Activated B cell treated with CpG ODN at 0.5 μM for 24 hours (primary cell): ENCODE measurements around the gene LUC7L3. TPM values are rescaled to one million over a fixed set of nuclear protein-coding genes. Genes with fewer than 3 reads are reported as not detected.
"Not testable (repeated sequence)": the region's sequence is repeated elsewhere in the genome, so short reads cannot be mapped to it uniquely, and the experiment has no call there.

Experiments
- ATAC-seq: fragments of 200-7000 bp; cut with Tn5 transposase; one replicate; pipeline ENCODE4 v1.10.0; 2021; ENCODE audit warnings: low read depth, mild to moderate bottlenecking, moderate library complexity
- CTCF ChIA-PET: fragments of 350-600 bp; sonication (Branson Sonifier 250); formaldehyde crosslinking; loops from one replicate; lab custom pipeline; 2021; ENCODE audit warnings: antibody characterized with exemption; lab: Charles Lee
- POLR2A ChIA-PET: fragments of 350-600 bp; sonication (Branson Sonifier 250); formaldehyde crosslinking; loops from one replicate; lab custom pipeline; 2021; ENCODE audit warnings: antibody characterized with exemption; lab: Charles Lee
- DNase-seq: peaks from one replicate; pipeline ENCODE4 v3.0.0; 2022
- H3K27ac Mint-ChIP-seq: one replicate; pipeline ENCODE4 v1.8.0; 2020; ENCODE audit warnings: mixed read lengths
- H3K27me3 Mint-ChIP-seq: one replicate; pipeline ENCODE4 v1.8.0; 2021; ENCODE audit warnings: mixed read lengths
- H3K36me3 Mint-ChIP-seq: one replicate; pipeline ENCODE4 v1.8.0; 2021; ENCODE audit warnings: low read depth, mixed read lengths
- H3K4me1 Mint-ChIP-seq: one replicate; pipeline ENCODE4 v1.8.0; 2021; ENCODE audit warnings: mixed read lengths
- H3K4me3 Mint-ChIP-seq: one replicate; pipeline ENCODE4 v1.8.0; 2020; ENCODE audit warnings: mild to moderate bottlenecking, mixed read lengths
- H3K9me3 Mint-ChIP-seq: one replicate; pipeline ENCODE4 v1.8.0; 2020; ENCODE audit warnings: mixed read lengths
- intact Hi-C: fragments of 100-400 bp; cut with micrococcal nuclease; formaldehyde crosslinking; loops from one replicate; pipeline ENCODE4 v1.15.1; 2024
- total RNA-seq: library from RNA; stranded (reverse); gene quantifications from 2 replicates; pipeline ENCODE4 v1.2.3, GENCODE V29; 2022
- TF ChIP-seq, protein P1 (sequence below): fragments of 200-600 bp; IDR thresholded peaks from one replicate; pipeline ENCODE4 v1.8.0; 2022; ENCODE audit warnings: antibody characterized with exemption, mild to moderate bottlenecking

The LUC7L3 gene
- total RNA-seq, 1 donor from 2014 or later, result 158 TPM

DNA sequence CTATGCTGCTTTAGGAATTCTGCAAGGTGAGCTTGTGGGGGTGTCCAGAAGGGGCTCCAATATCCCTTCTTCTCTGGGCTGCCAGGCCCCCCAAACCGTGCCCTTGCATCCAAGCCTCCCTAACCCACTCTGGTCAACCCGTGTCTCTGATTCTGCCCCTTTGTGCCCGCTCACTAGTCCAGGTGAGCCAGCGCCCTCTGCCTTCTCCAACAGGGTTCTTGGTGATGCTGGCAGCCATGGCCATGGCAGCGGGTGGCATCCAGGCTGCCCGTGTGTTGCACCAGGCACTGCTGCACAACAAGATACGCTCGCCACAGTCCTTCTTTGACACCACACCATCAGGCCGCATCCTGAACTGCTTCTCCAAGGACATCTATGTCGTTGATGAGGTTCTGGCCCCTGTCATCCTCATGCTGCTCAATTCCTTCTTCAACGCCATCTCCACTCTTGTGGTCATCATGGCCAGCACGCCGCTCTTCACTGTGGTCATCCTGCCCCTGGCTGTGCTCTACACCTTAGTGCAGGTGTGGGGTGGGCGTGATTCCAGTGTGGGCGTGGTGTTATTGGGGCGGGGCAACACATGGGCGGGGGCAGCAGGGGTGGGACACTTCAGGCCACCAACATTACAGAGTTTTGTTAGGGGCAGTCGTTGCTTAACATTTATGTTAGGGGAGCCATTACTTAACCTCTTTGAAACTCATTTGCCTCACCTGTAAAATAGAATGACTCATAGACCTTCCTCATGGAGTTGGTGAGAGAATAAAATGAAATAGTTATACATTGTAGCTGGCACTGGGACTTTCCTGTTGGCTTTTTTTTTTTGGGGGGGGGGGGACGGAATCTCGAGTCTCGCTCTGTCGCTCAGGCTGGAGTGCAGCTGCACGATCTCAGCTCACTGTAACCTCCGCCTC lies 43.1 kb upstream of the LUC7L3 start:
- DNase-seq (no peak), ATAC-seq (no peak)
- no peak overlapping the region for H3K27ac Mint-ChIP-seq
- TF ChIP-seq, protein P1, sequence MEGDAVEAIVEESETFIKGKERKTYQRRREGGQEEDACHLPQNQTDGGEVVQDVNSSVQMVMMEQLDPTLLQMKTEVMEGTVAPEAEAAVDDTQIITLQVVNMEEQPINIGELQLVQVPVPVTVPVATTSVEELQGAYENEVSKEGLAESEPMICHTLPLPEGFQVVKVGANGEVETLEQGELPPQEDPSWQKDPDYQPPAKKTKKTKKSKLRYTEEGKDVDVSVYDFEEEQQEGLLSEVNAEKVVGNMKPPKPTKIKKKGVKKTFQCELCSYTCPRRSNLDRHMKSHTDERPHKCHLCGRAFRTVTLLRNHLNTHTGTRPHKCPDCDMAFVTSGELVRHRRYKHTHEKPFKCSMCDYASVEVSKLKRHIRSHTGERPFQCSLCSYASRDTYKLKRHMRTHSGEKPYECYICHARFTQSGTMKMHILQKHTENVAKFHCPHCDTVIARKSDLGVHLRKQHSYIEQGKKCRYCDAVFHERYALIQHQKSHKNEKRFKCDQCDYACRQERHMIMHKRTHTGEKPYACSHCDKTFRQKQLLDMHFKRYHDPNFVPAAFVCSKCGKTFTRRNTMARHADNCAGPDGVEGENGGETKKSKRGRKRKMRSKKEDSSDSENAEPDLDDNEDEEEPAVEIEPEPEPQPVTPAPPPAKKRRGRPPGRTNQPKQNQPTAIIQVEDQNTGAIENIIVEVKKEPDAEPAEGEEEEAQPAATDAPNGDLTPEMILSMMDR, result no peak
- peaks cover 28% of the 10 kb centered on the region for H3K27me3 Mint-ChIP-seq
- no peaks in the 10 kb centered on the region for H3K9me3 Mint-ChIP-seq
- CTCF ChIA-PET, result no interaction called here
- no peaks in the 10 kb centered on the region for H3K4me1 Mint-ChIP-seq
- intact Hi-C loops, result no loop called here
- H3K4me3 Mint-ChIP-seq, result no peak overlapping the region
- no peaks in the 10 kb centered on the region for H3K36me3 Mint-ChIP-seq
- POLR2A ChIA-PET, result interaction anchor here (0.6 kb wide), 1 partner anchor 462 kb away, joined by 3 read pairs; no protein-coding TSS in a partner anchor

DNA sequence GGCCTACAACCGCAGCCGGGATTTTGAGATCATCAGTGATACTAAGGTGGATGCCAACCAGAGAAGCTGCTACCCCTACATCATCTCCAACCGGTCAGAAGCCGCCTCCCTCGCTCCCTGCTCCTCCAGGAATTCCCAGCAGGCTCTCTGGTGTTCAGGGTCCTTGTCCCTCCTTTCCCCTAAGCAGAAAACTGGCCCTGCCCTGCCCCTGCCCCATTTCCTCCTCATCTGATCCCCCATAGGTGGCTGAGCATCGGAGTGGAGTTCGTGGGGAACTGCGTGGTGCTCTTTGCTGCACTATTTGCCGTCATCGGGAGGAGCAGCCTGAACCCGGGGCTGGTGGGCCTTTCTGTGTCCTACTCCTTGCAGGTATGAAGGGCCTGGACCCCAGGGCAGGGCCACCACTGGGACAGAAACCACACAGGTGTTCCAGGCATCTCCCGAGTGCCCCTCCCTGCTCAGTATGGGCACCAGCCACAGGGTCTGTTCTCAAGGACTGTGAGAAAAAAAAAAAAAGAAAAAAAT lies 41.5 kb upstream of the LUC7L3 start:
- Mint-ChIP-seq H3K4me3 (no peak overlapping the region), H3K27me3 (peaks cover 41% of the 10 kb centered on the region), H3K4me1 (no peaks in the 10 kb centered on the region), H3K27ac (no peak overlapping the region), H3K9me3 (no peaks in the 10 kb centered on the region), H3K36me3 (no peaks in the 10 kb centered on the region)
- ChIA-PET POLR2A (no interaction called here), CTCF (no interaction called here)
- ATAC-seq (no peak), DNase-seq (no peak)
- TF ChIP-seq, protein P1, result no peak
- intact Hi-C loops, result no loop called here

DNA sequence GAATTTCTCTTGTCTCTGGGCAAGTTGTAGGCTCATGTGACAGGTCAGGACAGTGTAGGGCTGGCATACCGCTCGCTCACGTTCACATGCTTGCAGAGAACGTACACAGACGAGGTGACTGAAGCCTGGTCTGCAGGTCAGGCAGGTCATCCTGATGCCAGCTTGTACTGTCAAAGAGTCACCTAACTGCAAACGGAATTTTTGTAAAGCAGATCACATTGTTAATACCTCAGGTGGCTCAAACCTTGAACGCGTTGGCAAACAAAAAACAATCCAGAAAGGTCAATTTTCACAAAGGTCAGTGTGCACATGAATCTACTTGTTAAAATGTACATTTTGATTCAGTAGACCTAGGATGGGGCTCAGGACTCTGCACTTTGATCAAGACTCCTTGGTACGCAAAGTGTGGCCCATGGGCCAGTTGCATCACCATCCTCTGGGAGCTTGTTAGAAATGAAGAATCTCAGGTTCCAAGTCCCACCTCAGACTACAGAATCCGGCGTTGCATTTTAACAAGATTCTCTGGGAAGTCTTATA lies 40.3 kb upstream of the LUC7L3 start:
- intact Hi-C loops, result no loop called here
- Mint-ChIP-seq H3K9me3 (no peaks in the 10 kb centered on the region), H3K27ac (no peak overlapping the region), H3K27me3 (peaks cover 41% of the 10 kb centered on the region), H3K4me1 (no peaks in the 10 kb centered on the region), H3K36me3 (no peaks in the 10 kb centered on the region), H3K4me3 (no peak overlapping the region)
- DNase-seq (no peak), ATAC-seq (no peak)
- CTCF ChIA-PET, result no interaction called here
- POLR2A ChIA-PET, result no interaction called here
- TF ChIP-seq, protein P1, result no peak

DNA sequence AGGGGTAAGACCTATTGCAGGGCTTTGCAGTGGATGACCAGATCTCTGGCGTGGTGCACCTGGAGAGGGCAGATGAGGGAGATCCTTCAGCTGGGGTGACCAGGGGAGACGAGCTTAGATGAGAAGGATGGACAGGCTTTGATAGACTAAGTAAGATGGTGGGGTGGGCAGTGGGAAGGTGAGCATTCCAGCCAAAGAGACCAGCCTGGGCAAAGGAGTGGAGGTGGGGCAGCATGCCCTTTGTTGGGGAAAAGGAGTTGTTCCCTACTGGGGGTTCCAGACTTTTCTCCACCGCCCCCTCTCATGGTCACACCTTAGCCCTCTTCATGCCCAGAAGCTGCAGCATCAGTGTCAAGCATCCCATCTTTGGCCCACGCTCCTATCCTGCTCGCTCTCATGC lies 39.3 kb upstream of the LUC7L3 start:
- ChIA-PET CTCF (no interaction called here), POLR2A (no interaction called here)
- TF ChIP-seq, protein P1, result no peak
- no peak for ATAC-seq
- Mint-ChIP-seq H3K9me3 (no peaks in the 10 kb centered on the region), H3K27me3 (peaks cover 38% of the 10 kb centered on the region), H3K4me3 (no peak overlapping the region), H3K36me3 (no peaks in the 10 kb centered on the region), H3K27ac (no peak overlapping the region), H3K4me1 (no peaks in the 10 kb centered on the region)
- no peak for DNase-seq
- intact Hi-C loops, result no loop called here

DNA sequence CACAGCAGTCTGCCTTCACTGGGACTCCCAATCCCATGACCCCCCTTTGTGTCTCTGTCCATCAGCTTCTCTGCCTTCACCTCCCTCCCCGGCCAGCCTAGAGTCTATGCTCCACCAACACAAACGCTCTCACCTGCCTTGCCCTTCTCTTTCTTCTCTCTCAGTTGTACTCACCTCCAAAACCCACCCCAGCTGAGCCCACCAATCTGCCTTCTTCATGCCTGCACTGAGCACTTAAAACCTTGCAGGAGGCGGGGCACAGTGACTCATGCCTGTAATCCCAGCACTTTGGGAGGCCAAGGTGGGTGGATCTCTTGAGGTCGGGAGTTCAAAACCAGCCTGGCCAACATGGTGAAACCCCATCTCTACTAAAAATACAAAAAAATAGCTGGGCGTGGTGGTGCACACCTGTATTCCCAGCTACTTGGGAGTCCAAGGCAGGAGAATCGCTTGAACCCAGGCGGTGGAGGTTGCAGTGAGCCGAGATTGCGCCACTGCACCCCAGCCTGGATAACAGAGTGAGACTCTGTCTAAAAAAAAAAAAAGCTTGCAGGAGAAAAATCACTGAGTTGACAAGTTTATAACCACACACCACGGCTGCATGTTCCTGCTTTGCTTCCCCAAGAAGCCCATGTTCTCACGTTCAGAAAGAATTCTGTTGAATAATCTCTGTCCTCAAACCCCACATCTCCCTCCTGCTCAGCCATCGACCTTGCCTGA lies 38.7 kb upstream of the LUC7L3 start:
- ATAC-seq, H3K36me3 Mint-ChIP-seq, DNase-seq, H3K4me1 Mint-ChIP-seq, H3K4me3 Mint-ChIP-seq, POLR2A ChIA-PET, CTCF ChIA-PET, H3K9me3 Mint-ChIP-seq, intact Hi-C loops, H3K27ac Mint-ChIP-seq: not testable (repeated sequence)
- peaks cover 38% of the 10 kb centered on the region for H3K27me3 Mint-ChIP-seq
